Stimulated activated CD8-positive, alpha-beta memory T cell treated with anti-CD3 and anti-CD28 coated beads, Interleukin-12 subunit alpha, Interleukin-12 subunit beta, amount 100 ng/mL, for 1 hour (primary cell): Measurements from ENCODE around the gene STON1.
"Not testable (repeated sequence)": the region's sequence is repeated elsewhere in the genome, so short reads cannot be mapped to it uniquely, and the experiment has no call there.

Source experiments
- DNase-seq: peaks from one replicate; pipeline ENCODE4 v3.0.0-alpha.2; 2020; ENCODE audit warnings: low read depth

Gene STON1

GRCh38 chr2:48574353-48575287, 44.7 kb downstream of the STON1 start:
- no peak for DNase-seq

- no peak for DNase-seq
Observed at GRCh38 chr2:48578313-48578712, 48.4 kb downstream of the STON1 start.

DNA sequence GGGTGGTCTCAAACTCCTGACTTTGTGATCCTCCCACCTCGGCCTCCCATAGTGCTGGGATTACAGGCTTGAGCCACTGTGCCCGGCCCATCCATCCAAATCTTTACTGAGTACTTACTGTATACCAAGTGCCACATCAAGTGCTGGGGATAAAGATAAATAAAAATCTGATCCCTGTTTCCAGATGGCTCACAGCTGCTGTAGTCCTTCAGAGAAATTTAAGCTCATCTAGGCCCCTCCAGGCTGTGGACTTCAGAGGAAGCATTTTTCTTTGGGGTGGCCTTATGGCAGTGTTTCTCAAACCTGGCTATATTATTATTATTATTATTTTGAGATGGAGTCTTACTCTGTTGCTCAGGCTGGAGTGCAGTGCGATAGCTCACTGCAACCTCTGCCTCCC, 54.0 kb downstream of the STON1 start:
- no peak for DNase-seq

GRCh38 chr2:48584551-48584950, 54.6 kb downstream of the STON1 start:
- no peak for DNase-seq

DNA sequence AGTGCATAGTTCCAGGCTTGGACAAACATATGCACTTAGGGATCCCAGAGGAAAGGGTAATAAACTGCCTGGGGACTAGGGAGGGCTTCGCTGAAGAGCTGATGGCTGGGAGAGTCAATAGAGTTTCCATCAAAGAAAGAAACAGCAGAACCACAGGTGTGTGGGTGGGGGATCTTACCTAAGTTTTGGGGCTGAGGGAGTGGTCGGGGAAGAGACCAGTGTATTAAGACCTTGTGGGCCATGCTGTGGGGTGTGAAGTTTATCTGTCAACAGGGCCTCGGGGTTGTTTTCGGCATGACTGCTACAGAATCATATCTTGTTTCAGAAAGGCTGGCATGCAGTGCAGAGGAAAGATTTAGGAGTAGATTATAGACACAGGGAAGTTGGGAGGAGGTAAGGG, 56.5 kb downstream of the STON1 start:
- DNase-seq: no peak

- no peak for DNase-seq
Observed at GRCh38 chr2:48587560-48587959, 57.6 kb downstream of the STON1 start.

GRCh38 chr2:48587961-48588360, 58.0 kb downstream of the STON1 start:
- no peak for DNase-seq

DNA sequence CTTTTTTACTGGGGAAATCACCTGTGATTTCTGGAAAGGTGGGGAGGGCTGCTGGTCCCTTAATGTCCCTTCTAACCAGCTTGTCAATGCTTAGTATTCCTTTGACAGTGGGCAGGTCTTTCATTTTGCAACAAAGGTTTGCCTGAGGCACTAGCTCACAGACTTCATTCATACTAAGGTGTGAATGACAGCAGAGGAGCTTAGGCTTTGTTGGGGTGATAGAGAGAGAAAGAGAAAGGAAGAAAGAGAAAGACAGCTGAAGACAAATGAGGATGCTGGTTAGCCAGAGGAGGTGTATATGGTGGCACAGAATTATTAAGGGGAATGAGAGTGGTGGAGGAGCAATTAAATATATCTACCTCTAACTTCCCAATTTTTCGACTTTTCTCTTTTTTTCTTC, 58.8 kb downstream of the STON1 start:
- DNase-seq: no peak

DNA sequence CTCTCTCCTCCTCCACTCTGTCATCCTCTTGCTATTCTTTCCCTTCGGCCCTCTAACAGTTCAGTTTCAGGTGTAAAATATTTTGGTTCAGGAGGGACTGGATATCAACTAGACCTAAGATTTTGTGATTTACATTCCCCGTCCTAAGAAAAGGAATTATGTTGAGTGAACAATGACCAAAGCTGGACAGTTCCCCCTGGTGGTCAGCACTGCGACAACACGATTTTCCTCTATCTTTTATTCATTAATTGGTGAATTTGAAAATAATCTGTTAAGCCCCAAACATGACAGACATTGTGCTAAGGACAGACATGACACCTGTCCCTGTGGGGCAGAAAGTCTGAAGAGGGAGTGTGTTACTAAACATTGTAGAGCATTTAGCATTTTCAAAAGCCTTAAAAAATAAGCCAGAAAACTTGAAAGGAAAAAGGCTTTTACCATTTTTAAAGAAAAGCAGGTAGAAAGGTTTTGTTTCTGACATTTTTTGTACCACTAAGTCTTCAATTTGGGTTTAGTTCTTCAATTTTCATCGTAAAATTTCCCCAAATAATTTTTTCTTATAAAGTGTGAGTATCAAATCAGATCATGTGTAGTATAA, 59.3 kb downstream of the STON1 start:
- DNase-seq: no peak

GRCh38 chr2:48590017-48590416, 60.1 kb downstream of the STON1 start:
- DNase-seq: no peak

- DNase-seq: no peak
Observed at GRCh38 chr2:48592067-48592466, 62.1 kb downstream of the STON1 start.

DNA sequence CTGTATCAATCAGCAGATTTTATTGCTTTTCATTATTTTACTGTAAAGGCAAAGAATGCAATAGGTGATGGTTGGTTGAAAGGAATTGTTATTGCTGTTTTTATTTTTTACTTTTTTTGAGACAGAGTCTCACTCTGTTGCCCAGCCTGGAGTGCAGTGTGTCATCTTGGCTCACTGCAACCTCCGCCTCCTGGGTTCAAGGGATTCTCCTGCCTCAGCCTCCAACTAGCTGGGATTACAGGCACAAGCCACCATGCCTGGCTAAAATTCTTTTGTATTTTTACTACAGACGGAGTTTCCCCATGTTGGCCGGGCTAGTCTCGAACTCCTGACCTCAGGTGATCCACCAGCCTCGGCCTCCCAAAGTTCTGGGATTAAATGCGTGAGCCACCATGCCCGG, 66.8 kb downstream of the STON1 start:
- not testable (repeated sequence) for DNase-seq

DNA sequence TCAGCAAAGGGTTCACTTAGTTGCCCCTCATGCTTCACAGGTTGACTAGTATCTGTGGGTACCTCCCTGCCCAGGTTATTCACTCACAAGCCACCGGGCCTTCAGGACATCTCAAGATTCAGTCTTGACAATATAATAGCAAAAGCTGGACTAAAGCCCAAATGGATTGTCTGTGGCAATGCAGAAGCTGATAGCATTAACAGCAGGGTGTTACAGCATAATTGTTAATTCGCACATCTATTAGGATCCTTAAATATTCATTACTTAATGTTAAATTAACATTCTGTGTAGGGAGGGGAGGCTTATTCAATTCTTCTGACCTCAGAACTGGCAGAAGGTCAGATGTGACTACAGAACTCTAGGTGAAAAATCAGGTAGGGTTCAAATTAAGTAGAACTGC, 67.5 kb downstream of the STON1 start:
- DNase-seq: no peak

DNA sequence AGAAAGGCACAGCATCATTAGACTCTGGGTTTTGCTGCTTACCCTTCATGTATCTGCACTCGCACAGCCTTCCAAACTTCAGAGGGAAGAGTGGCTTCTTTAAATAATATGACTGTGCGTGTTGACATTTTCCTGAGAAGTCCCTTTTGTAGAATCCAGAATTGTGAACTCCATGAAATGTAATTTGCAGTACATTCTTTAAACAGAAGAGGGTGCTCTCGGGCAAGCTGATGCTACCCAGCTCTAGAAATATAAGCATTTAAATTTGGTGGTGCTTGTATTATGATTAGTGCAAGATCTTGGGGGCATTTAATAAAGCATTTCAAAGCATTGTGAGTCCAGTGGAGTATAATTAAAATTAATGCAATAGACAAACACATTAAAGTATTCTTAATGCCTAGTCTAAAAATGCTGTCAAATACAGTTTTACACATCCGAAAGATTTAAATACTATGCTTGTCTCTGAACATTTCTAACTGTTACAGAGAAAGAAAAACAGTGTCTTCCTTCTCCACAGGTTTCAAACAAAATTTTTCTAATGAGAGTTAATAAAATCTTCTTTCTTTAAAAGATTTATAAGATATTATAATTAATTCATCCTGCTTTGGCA, 70.4 kb downstream of the STON1 start:
- no peak for DNase-seq

DNA sequence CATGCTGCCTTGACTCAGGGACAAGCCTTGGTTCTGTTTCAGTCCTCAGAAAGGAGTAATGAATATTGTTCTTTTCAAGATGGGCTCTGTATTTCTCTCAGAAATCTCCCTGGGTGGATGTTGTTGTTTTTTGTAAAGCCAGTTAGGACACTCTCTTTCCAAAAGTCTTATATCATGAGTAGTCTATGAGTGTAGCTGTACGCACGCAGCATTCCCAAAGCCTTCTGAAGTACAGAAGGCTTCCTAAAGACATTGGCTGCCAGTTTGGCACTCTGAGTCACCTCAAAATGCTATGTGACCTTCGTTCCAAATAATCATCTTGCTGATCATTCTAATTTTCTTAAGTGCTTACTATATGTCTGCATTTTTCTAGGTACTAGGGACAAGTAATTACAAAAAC, 71.0 kb downstream of the STON1 start:
- DNase-seq: no peak

GRCh38 chr2:48601349-48601748, 71.4 kb downstream of the STON1 start:
- no peak for DNase-seq

- no peak for DNase-seq
Observed at GRCh38 chr2:48605482-48606175, 75.7 kb downstream of the STON1 start.

- no peak for DNase-seq
Observed at GRCh38 chr2:48607307-48608014, 77.5 kb downstream of the STON1 start.

GRCh38 chr2:48613211-48613610, 83.3 kb downstream of the STON1 start:
- no peak for DNase-seq

- not testable (repeated sequence) for DNase-seq
Observed at GRCh38 chr2:48614581-48614980, 84.6 kb downstream of the STON1 start.

- no peak for DNase-seq
Observed at GRCh38 chr2:48617618-48618017, 87.7 kb downstream of the STON1 start, which contains the start of gene GTF2A1L. Gene GTF2A1L, plus strand, starts transcription at chr2:48617856. Its CDS starts 19 bp downstream, at chr2:48617875.

DNA sequence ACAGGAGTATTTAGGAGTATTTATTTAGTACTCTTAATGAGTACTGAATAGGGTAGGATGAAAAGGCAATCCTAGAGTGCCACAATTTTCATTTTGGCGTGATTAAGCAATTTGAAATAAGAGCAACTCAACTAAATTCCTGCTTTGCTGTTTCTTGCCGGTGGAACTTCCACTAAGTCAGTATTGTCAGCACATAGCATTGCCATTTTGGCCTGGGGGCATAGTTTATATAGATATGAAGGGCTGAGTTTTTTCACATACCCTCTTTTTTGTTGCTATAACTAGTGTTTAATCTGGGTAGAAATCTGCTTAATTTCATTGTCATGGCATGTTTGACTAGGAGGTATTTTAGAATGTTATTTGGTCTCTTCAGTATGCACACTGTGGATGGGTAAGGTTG, 89.6 kb downstream of the STON1 start:
- DNase-seq: no peak
